ENCODE data around the gene DCUN1D3.
"Not testable (repeated sequence)": the region's sequence is repeated elsewhere in the genome, so short reads cannot be mapped to it uniquely, and the experiment has no call there.

The DCUN1D3 gene

GRCh38 chr16:20833086-20833485 lies 67.1 kb downstream of the DCUN1D3 start:
- no peak for DNase-seq (ENCODE audit: low read depth in 4 of 4, low spot score in 1 of 4)

- no peak for DNase-seq (ENCODE audit: low read depth in 4 of 4, low spot score in 1 of 4)
Measured at GRCh38 chr16:20830372-20830771, 69.8 kb downstream of the DCUN1D3 start.

- DNase-seq (ENCODE audit: low read depth in 4 of 4, low spot score in 1 of 4) = no peak
Measured at GRCh38 chr16:20829536-20829935, 70.6 kb downstream of the DCUN1D3 start.

GRCh38 chr16:20826039-20826566 lies 74.1 kb downstream of the DCUN1D3 start:
- no peak for DNase-seq (ENCODE audit: low read depth in 4 of 4, low spot score in 1 of 4)

- DNase-seq (ENCODE audit: low read depth in 4 of 4, low spot score in 1 of 4) = no peak
Measured at GRCh38 chr16:20822521-20823325, 77.4 kb downstream of the DCUN1D3 start.

GRCh38 chr16:20821682-20822081 lies 78.5 kb downstream of the DCUN1D3 start:
- no peak for DNase-seq (ENCODE audit: low read depth in 4 of 4, low spot score in 1 of 4)

- DNase-seq (ENCODE audit: low read depth in 4 of 4, low spot score in 1 of 4) = no peak
Measured at GRCh38 chr16:20818929-20819585, 81.1 kb downstream of the DCUN1D3 start.

GRCh38 chr16:20814784-20815183 lies 85.4 kb downstream of the DCUN1D3 start:
- DNase-seq (ENCODE audit: low read depth in 4 of 4, low spot score in 1 of 4) = no peak

- DNase-seq (ENCODE audit: low read depth in 4 of 4, low spot score in 1 of 4) = no peak
Measured at GRCh38 chr16:20812510-20812909, 87.6 kb downstream of the DCUN1D3 start.

- DNase-seq (ENCODE audit: low read depth in 4 of 4, low spot score in 1 of 4) = no peak
Measured at GRCh38 chr16:20811889-20812439, 88.2 kb downstream of the DCUN1D3 start.

GRCh38 chr16:20807862-20808261 lies 92.3 kb downstream of the DCUN1D3 start:
- no peak for DNase-seq (ENCODE audit: low read depth in 4 of 4, low spot score in 1 of 4)

- peak; percentile 47 to 74 (median 54) for DNase-seq (ENCODE audit: low read depth in 4 of 4, low spot score in 1 of 4)
Measured at GRCh38 chr16:20806168-20807050, 93.7 kb downstream of the DCUN1D3 start, which contains the start of the genes ERI2 and REXO5. TSS of gene ERI2 (minus strand) at chr16:20806472. CDS start at chr16:20806430, 42 bp downstream. TSS of gene REXO5 (plus strand) at chr16:20806527. CDS start at chr16:20806954, 427 bp downstream.

- DNase-seq (ENCODE audit: low read depth in 4 of 4, low spot score in 1 of 4) = not testable (repeated sequence)
Measured at GRCh38 chr16:20805684-20806167, 94.4 kb downstream of the DCUN1D3 start.
